SK-N-SH treated with all-trans-retinoic acid at 6 μM for 48 hours (cell line): ENCODE results near the gene SYAP1.

Experiments
- ATAC-seq: fragments of 200-7000 bp; cut with Tn5 transposase; 3 replicates; pipeline ENCODE4 v1.9.1; 2020; ENCODE audit warnings: mild to moderate bottlenecking, moderate library complexity
- ARNTL ChIP-seq: fragments of 450-650 bp; formaldehyde crosslinking; IDR thresholded peaks from 2 replicates; pipeline ENCODE4 v1.5.0; 2020; ENCODE audit warnings: low read depth, mild to moderate bottlenecking, moderate library complexity, borderline replicate concordance
- CREB5 ChIP-seq: fragments of 250-450 bp; sonication (Bioruptor Pico); IDR thresholded peaks from 2 replicates; pipeline ENCODE4 v1.5.1; 2020; ENCODE audit warnings: low read depth, mild to moderate bottlenecking, moderate library complexity
- CSDC2 ChIP-seq: fragments of 250-450 bp; sonication (Bioruptor Pico); IDR thresholded peaks from 2 replicates; pipeline ENCODE4 v1.5.0; 2020; ENCODE audit warnings: mild to moderate bottlenecking, moderate library complexity
- GLIS3 ChIP-seq: fragments of 250-450 bp; sonication (Bioruptor Pico); IDR thresholded peaks from 2 replicates; pipeline ENCODE4 v1.5.0; 2020; ENCODE audit warnings: mild to moderate bottlenecking, moderate library complexity
- ISL1 ChIP-seq: fragments of 250-450 bp; sonication (Bioruptor Pico); IDR thresholded peaks from 2 replicates; pipeline ENCODE4 v2.1.2; 2022; ENCODE audit warnings: mild to moderate bottlenecking, moderate library complexity
- OSR1 ChIP-seq: fragments of 250-450 bp; sonication (Bioruptor Pico); IDR thresholded peaks from 2 replicates; pipeline ENCODE4 v1.8.0; 2022; ENCODE audit warnings: moderate library complexity, mild to moderate bottlenecking, inconsistent platforms
- POU6F1 ChIP-seq: fragments of 250-450 bp; sonication (Bioruptor Pico); IDR thresholded peaks from 2 replicates; pipeline ENCODE4 v1.8.0; 2021; ENCODE audit warnings: low read depth, mild to moderate bottlenecking, moderate library complexity, borderline replicate concordance
- PPARA ChIP-seq: fragments of 250-450 bp; sonication (Bioruptor Pico); IDR thresholded peaks from 2 replicates; pipeline ENCODE4 v1.5.0; 2020; ENCODE audit warnings: mild to moderate bottlenecking, borderline replicate concordance
- RARB ChIP-seq: fragments of 250-450 bp; sonication (Bioruptor Pico); IDR thresholded peaks from 2 replicates; pipeline ENCODE4 v1.8.0; 2021; ENCODE audit warnings: mild to moderate bottlenecking, moderate library complexity
- SNAI2 ChIP-seq: fragments of 250-450 bp; sonication (Bioruptor Pico); IDR thresholded peaks from 2 replicates; pipeline ENCODE4 v1.5.0; 2020; ENCODE audit warnings: mild to moderate bottlenecking, moderate library complexity
- TCF4 ChIP-seq: fragments of 250-450 bp; sonication (Bioruptor Pico); IDR thresholded peaks from 2 replicates; pipeline ENCODE4 v1.8.0; 2021; ENCODE audit warnings: mild to moderate bottlenecking, moderate library complexity, borderline replicate concordance
- TOX ChIP-seq: fragments of 250-450 bp; sonication (Bioruptor Pico); IDR thresholded peaks from 2 replicates; pipeline ENCODE4 v1.8.0; 2021; ENCODE audit warnings: mild to moderate bottlenecking, moderate library complexity, borderline replicate concordance
- ZNF565 ChIP-seq: fragments of 450-650 bp; formaldehyde crosslinking; conservative IDR thresholded peaks from 2 replicates; pipeline ENCODE4 v1.5.0; 2020; ENCODE audit warnings: low read depth, mild to moderate bottlenecking, moderate library complexity
- ZNF70 ChIP-seq: fragments of 450-650 bp; formaldehyde crosslinking; IDR thresholded peaks from 2 replicates; pipeline ENCODE4 v1.5.0; 2020; ENCODE audit warnings: mild to moderate bottlenecking, moderate library complexity
- ZNF8 ChIP-seq: fragments of 450-650 bp; formaldehyde crosslinking; IDR thresholded peaks from 2 replicates; pipeline ENCODE4 v1.5.0; 2020; ENCODE audit warnings: mild to moderate bottlenecking, moderate library complexity
- TF ChIP-seq, protein P1 (sequence below): fragments of 250-450 bp; sonication (Bioruptor Pico); IDR thresholded peaks from 2 replicates; pipeline ENCODE4 v1.8.0; 2020; ENCODE audit warnings: mild to moderate bottlenecking, moderate library complexity, borderline replicate concordance
- TF ChIP-seq, protein P2 (sequence below): fragments of 250-450 bp; sonication (Bioruptor Pico); IDR thresholded peaks from 2 replicates; pipeline ENCODE4 v1.5.0; 2020; ENCODE audit warnings: mild to moderate bottlenecking, moderate library complexity
- TF ChIP-seq, protein P3 (sequence below): fragments of 250-450 bp; sonication (Bioruptor Pico); IDR thresholded peaks from 2 replicates; pipeline ENCODE4 v1.5.1; 2021; ENCODE audit warnings: mild to moderate bottlenecking, moderate library complexity

The SYAP1 gene

GRCh38 chrX:16765594-16765993 is 46.2 kb downstream of the SYAP1 start:
- no peak for ATAC-seq
- TF ChIP-seq TCF4 (CRISPR knock-in tag) (no peak), PPARA (CRISPR knock-in tag) (no peak), CREB5 (CRISPR knock-in tag) (peak; percentile 40; the same call in 1 of the 2 replicates), ISL1 (CRISPR knock-in tag) (peak; percentile 88)
- TF ChIP-seq, protein P1, sequence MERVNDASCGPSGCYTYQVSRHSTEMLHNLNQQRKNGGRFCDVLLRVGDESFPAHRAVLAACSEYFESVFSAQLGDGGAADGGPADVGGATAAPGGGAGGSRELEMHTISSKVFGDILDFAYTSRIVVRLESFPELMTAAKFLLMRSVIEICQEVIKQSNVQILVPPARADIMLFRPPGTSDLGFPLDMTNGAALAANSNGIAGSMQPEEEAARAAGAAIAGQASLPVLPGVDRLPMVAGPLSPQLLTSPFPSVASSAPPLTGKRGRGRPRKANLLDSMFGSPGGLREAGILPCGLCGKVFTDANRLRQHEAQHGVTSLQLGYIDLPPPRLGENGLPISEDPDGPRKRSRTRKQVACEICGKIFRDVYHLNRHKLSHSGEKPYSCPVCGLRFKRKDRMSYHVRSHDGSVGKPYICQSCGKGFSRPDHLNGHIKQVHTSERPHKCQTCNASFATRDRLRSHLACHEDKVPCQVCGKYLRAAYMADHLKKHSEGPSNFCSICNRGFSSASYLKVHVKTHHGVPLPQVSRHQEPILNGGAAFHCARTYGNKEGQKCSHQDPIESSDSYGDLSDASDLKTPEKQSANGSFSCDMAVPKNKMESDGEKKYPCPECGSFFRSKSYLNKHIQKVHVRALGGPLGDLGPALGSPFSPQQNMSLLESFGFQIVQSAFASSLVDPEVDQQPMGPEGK (CRISPR knock-in tag) = no peak
- TF ChIP-seq, protein P2, sequence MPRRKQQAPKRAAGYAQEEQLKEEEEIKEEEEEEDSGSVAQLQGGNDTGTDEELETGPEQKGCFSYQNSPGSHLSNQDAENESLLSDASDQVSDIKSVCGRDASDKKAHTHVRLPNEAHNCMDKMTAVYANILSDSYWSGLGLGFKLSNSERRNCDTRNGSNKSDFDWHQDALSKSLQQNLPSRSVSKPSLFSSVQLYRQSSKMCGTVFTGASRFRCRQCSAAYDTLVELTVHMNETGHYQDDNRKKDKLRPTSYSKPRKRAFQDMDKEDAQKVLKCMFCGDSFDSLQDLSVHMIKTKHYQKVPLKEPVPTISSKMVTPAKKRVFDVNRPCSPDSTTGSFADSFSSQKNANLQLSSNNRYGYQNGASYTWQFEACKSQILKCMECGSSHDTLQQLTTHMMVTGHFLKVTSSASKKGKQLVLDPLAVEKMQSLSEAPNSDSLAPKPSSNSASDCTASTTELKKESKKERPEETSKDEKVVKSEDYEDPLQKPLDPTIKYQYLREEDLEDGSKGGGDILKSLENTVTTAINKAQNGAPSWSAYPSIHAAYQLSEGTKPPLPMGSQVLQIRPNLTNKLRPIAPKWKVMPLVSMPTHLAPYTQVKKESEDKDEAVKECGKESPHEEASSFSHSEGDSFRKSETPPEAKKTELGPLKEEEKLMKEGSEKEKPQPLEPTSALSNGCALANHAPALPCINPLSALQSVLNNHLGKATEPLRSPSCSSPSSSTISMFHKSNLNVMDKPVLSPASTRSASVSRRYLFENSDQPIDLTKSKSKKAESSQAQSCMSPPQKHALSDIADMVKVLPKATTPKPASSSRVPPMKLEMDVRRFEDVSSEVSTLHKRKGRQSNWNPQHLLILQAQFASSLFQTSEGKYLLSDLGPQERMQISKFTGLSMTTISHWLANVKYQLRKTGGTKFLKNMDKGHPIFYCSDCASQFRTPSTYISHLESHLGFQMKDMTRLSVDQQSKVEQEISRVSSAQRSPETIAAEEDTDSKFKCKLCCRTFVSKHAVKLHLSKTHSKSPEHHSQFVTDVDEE (CRISPR knock-in tag) = no peak
- TF ChIP-seq, protein P3, sequence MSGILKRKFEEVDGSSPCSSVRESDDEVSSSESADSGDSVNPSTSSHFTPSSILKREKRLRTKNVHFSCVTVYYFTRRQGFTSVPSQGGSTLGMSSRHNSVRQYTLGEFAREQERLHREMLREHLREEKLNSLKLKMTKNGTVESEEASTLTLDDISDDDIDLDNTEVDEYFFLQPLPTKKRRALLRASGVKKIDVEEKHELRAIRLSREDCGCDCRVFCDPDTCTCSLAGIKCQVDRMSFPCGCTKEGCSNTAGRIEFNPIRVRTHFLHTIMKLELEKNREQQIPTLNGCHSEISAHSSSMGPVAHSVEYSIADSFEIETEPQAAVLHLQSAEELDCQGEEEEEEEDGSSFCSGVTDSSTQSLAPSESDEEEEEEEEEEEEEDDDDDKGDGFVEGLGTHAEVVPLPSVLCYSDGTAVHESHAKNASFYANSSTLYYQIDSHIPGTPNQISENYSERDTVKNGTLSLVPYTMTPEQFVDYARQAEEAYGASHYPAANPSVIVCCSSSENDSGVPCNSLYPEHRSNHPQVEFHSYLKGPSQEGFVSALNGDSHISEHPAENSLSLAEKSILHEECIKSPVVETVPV (CRISPR knock-in tag) = no peak
- TF ChIP-seq, all 23 proteins: peak for 2

DNA sequence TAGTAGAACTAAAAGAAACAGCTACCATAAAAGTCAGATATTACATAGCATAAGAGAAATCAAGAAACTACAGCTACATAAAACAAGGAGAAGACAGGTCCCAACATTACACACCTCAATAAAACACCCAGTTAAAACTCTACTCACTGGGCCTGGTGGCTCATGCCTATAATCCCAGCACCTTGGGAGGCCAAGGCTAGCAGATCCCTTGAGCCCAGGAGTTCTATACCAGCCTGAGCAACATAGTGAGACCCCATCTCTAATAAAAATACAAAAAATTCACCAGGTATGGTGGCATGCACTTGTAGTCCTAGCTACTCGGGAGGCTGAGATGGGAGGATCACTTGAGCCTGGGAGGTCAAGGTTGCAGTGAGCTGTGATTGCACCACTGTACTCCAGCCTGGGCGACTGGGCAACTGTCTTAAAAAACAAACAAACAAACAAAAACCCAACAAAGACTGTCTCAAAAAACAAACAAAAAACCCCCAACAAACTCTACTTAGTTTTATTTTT is 51.6 kb downstream of the SYAP1 start:
- peak; percentile 27 for ATAC-seq
- TF ChIP-seq TCF4 (CRISPR knock-in tag) = no peak
- no peak for TF ChIP-seq SNAI2

- ATAC-seq = peak; percentile 97
- TF ChIP-seq OSR1 (no peak), SNAI2 (no peak), TOX (CRISPR knock-in tag) (peak; percentile 99), ZNF565 (CRISPR knock-in tag) (peak; percentile 82; the same call in 1 of the 2 replicates), ISL1 (CRISPR knock-in tag) (no peak), RARB (CRISPR knock-in tag) (peak; percentile 98), POU6F1 (0 out of 2 replicates have a peak, but pooled peaks have one; percentile 57), ZNF70 (peak; percentile 96), TCF4 (CRISPR knock-in tag) (peak; percentile 48; the same call in 1 of the 2 replicates), CSDC2 (CRISPR knock-in tag) (0 out of 2 replicates have a peak, but pooled peaks have one; percentile 68), ARNTL (CRISPR knock-in tag) (peak; percentile 85), ZNF8 (CRISPR knock-in tag) (peak; percentile 58; the same call in 1 of the 2 replicates), GLIS3 (CRISPR knock-in tag) (peak; percentile 99)
- TF ChIP-seq, protein P2 (CRISPR knock-in tag) = no peak
- TF ChIP-seq, protein P1 (CRISPR knock-in tag) = peak; percentile 99
- TF ChIP-seq, protein P3 (CRISPR knock-in tag) = peak; percentile 95
Measured at GRCh38 chrX:16771483-16772398, 52.3 kb downstream of the SYAP1 start.
